Central memory CD4-positive, alpha-beta T cell (primary cell): ENCODE measurements around the gene ZNF691.
"Not testable (repeated sequence)": the region's sequence is repeated elsewhere in the genome, so short reads cannot be mapped to it uniquely, and the experiment has no call there.

Experiments
- DNase-seq: peaks from one replicate; pipeline ENCODE4 v3.0.0; 2022

The ZNF691 gene

DNA sequence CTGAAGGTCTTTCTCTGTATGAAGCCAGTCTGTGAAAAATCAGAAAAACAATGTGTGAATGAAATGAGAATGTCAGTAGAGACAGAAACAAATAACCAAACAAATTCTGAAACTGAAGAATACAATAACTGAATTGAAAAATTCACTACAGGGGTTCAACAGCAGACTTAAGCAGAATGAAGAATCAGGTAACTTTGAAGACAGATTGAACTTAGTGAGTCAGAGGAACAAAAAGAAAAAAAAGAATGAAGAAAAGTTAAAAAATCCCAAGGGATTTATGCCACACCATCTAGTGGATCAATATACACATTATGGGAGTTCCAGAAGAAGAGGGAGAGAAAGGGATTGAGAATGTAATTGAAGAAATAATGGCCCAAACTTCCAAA lies 14.6 kb downstream of the ZNF691 start:
- DNase-seq = no peak

DNA sequence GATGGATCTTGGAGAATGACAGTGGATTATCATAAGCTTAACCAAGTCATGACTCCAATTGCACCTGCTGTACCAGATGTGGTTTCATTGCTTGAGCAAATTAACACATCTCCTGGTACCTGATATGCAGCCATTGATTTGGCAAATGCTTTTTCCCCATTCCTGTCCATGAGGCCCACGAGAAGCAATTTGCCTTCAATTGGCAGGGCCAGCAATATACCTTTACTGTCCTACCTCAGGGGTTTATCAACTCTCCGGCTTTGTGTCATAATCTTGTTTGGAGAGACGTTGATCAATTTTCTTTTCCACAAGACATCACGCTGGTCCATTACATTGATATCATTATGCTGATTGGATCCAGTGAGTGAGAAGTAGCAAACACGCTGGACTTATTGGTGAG lies 20.1 kb downstream of the ZNF691 start:
- DNase-seq = no peak

GRCh38 chr1:42868466-42868865 lies 22.1 kb downstream of the ZNF691 start:
- not testable (repeated sequence) for DNase-seq

DNA sequence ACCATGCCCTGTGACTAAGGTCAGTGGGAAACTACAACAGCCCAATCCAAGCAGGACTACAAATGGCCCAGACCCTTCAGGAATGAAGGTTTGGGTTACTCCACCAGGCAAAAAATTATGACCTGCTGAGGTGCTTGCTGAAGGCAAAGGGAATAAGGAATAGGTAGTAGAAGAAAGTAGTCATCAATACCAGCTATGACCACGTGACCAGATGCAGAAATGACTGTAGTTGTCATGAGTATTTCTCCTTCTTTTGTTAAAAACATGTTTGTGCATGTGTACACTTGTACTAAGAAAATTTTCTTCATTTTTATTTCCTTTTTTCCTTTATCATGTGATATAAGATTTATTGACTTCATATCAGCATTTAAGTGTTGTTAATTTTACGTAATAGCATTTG lies 22.8 kb downstream of the ZNF691 start:
- DNase-seq = not testable (repeated sequence)

- DNase-seq = not testable (repeated sequence)
Observed at GRCh38 chr1:42869751-42870150, 23.3 kb downstream of the ZNF691 start.

DNA sequence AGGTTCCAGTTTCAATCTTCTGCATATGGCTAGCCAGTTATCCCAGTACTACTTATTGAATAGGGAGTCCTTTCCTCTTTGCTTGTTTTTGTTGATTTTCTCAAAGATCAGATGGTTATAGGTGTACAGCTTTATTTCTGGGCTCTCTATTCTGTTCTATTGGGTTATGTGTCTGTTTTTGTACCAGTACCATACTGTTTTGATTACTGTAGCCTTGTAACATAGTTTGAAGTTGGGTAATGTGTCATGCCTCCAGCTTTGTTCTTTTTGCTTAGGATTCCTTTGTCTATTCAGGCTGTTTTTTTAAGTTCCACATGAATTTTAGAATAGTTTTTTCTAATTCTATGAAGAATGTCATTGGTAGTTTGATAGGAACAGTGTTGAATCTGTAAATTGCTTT lies 26.7 kb downstream of the ZNF691 start:
- not testable (repeated sequence) for DNase-seq

DNA sequence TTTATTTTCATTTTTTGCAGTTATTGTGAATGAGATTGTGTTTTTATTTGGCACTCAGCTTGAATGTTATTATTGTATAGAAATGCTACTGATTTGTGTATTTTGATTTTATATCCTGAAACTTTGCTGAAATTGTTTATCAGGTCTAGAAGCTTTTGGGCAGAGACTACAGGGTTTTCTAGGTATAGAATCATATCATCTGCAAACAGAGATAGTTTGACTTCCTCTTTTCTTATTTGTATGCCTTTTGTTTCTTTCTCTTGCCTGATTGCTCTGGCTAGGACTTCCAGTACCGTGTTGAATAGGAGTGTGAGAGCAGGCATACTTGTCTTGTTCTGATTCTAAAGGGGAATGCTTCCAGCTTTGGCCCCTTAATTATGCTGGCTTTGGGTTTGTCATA lies 27.3 kb downstream of the ZNF691 start:
- DNase-seq = no peak

DNA sequence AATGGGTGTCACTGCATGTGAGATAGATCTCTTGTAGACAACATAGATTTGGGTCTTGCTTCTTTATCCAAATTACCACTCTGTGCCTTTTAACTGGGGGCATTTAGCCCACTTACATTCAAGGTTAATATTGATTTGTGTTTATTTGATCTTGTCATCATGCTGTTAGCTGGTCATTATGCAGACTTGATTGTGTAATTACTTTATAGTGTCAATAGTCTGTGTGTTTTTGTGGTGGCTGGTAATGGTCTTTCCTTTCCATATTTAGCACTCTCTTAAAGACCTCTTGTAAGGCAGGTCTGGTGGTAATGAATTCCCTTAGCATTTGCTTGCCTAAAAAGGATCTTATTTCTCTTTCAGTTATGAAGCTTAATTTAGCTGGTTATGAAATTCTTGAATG lies 29.6 kb downstream of the ZNF691 start:
- DNase-seq = no peak

DNA sequence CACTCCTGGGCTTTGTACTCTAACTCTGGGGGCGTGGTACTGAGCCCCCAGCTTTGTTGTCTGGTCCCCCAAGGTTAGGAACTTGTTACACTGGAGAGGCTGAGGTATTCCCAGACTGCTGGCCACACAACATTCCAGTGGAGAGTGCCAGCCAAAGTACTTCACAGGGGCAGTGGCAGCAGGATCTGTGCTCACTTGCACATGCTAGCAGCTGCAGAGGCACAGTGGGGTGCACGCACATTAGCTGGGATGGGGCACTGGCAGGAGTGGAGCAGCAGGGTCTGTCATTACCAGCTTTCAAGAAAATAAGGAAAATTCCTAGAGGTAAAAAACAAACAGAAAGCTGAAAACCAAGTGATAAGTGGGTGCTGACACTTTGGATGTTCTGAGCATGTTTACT lies 31.0 kb downstream of the ZNF691 start:
- no peak for DNase-seq

GRCh38 chr1:42880384-42880783 lies 34.0 kb downstream of the ZNF691 start:
- DNase-seq = no peak

- DNase-seq = no peak
Observed at GRCh38 chr1:42886046-42886739, 39.8 kb downstream of the ZNF691 start.

GRCh38 chr1:42886800-42887199 lies 40.4 kb downstream of the ZNF691 start:
- DNase-seq = no peak

DNA sequence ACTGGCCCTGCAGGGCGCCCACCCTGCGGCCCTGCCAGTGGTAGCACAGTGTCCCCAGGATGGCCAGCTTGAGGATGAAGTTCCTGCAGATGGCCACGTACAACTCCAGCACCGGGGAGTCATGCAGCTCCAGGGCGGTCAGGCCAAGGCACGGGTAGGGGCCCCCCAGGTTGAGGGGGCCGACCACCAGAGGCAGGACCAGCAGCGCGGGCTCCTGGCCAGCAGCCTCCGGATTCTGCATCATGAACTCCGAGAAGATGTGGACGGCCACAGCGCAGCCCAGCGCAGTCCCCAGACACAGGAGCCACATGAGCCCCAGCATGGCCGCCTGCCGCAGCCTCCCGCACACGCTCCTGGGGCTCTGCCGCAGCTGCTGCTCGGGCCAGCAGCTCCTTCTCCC lies 41.0 kb downstream of the ZNF691 start:
- no peak for DNase-seq

GRCh38 chr1:42888013-42888633 lies 41.7 kb downstream of the ZNF691 start:
- DNase-seq = no peak

DNA sequence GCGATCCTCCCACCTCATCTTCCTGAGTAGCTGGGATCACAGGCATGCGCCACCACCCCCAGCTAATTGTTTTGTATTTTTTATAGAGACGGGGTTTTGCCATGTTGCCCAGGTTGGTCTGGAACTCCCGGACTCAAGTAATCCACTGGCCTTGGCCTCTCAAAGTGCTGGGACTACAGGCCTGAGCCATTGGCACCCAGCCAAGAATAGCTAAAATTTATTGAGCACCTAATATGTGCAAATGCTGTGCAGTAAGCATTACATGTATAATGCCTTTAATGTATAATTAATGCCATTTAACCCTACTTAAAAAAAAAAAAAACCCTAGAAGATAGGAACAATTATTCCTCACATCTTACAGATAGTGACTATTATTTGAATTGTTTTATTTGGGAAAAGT lies 42.9 kb downstream of the ZNF691 start:
- no peak for DNase-seq

- DNase-seq = no peak
Observed at GRCh38 chr1:42891465-42892138, 45.2 kb downstream of the ZNF691 start.

- not testable (repeated sequence) for DNase-seq
Observed at GRCh38 chr1:42899960-42900359, 53.5 kb downstream of the ZNF691 start.
